H1 (cell line): ENCODE measurements around the gene TMEM258. TPM values are rescaled to one million over a fixed set of nuclear protein-coding genes. Genes with fewer than 3 reads are reported as not detected.

Experiments used
- CTCF ChIA-PET: fragments of 300-600 bp; sonication (Branson Sonifier 250); formaldehyde crosslinking; loops from one replicate; lab custom pipeline; 2021; ENCODE audit not compliant: partially characterized antibody; lab: Charles Lee
- POLR2A ChIA-PET: fragments of 300-600 bp; sonication (Branson Sonifier 250); formaldehyde crosslinking; loops from one replicate; lab custom pipeline; 2021; ENCODE audit warnings: inconsistent platforms; ENCODE audit not compliant: partially characterized antibody; lab: Charles Lee
- DNase-seq, 2 experiments: peaks; one replicate each; pipeline versions ENCODE4 v3.0.0 to v3.0.0-alpha.2; 2010 to 2022; ENCODE audit warnings: low spot score in 2 of 2, low read depth in 1 of 2, mixed read lengths in 1 of 2
- FAIRE-seq: peaks from 2 replicates; lab custom pipeline; 2011; peaks lifted over from hg19 to GRCh38; lab: Jason Lieb, UNC
- H2AFZ ChIP-seq: 2 replicates; pipeline ENCODE4 v1.8.1; 2012; ENCODE audit warnings: low read length, inconsistent platforms
- H2AK5ac ChIP-seq: 2 replicates; pipeline ENCODE4 v1.6.1; 2013; ENCODE audit warnings: low read depth, low read length
- H2BK120ac ChIP-seq: replicated peaks from 2 replicates; pipeline ENCODE3; 2013; ENCODE audit warnings: low read depth, low read length, inconsistent platforms
- H2BK12ac ChIP-seq: 2 replicates; pipeline ENCODE4 v1.6.1; 2013; ENCODE audit warnings: low read depth, low read length
- H2BK15ac ChIP-seq: 2 replicates; pipeline ENCODE4 v1.6.1; 2013; ENCODE audit warnings: low read length
- H2BK20ac ChIP-seq: 2 replicates; pipeline ENCODE4 v1.6.1; 2013; ENCODE audit warnings: low read length
- H2BK5ac ChIP-seq: 2 replicates; pipeline ENCODE4 v1.6.1; 2013; ENCODE audit warnings: low read depth, low read length
- H3K14ac ChIP-seq: 2 replicates; pipeline ENCODE4 v1.6.1; 2013; ENCODE audit warnings: inconsistent platforms; ENCODE audit not compliant: insufficient read length
- H3K18ac ChIP-seq: 2 replicates; pipeline ENCODE4 v1.6.1; 2013; ENCODE audit warnings: low read length; ENCODE audit errors: extremely low read depth
- H3K23ac ChIP-seq: 2 replicates; pipeline ENCODE4 v1.6.1; 2013; ENCODE audit warnings: inconsistent platforms; ENCODE audit not compliant: insufficient read length
- H3K23me2 ChIP-seq: 2 replicates; pipeline ENCODE4 v1.6.1; 2013; ENCODE audit warnings: low read depth, low read length
- H3K27ac ChIP-seq: 2 replicates; pipeline ENCODE4 v1.6.1; 2011; ENCODE audit warnings: low read depth, low read length, inconsistent platforms
- H3K27me3 ChIP-seq, 4 experiments: replicated peaks in 1 of 4; 1 replicate in 1 of 4; 2 replicates in 3 of 4; pipeline versions ENCODE4 v1.6.1 to v1.8.1; 2011 to 2013; ENCODE audit warnings: low read length in 3 of 4, mild to moderate bottlenecking in 3 of 4, inconsistent platforms in 2 of 4, mixed read lengths in 2 of 4, moderate library complexity in 1 of 4; ENCODE audit not compliant: control insufficient read depth in 3 of 4, insufficient read depth in 3 of 4; ENCODE audit errors: extremely low read depth in 1 of 4
- H3K36me3 ChIP-seq, 4 experiments: 2 replicates each; pipeline versions ENCODE4 v1.6.1 to v1.8.1; 2011 to 2013; ENCODE audit warnings: mild to moderate bottlenecking in 4 of 4, low read length in 3 of 4, moderate library complexity in 2 of 4, control low read depth in 1 of 4, inconsistent platforms in 1 of 4; ENCODE audit not compliant: insufficient read depth in 4 of 4, control insufficient read depth in 2 of 4
- H3K4ac ChIP-seq: replicated peaks from 2 replicates; pipeline ENCODE3; 2013; ENCODE audit warnings: low read length, low read depth, mixed read lengths, inconsistent platforms; ENCODE audit not compliant: insufficient read length
- H3K4me1 ChIP-seq, 4 experiments: replicated peaks in 1 of 4; 1 replicate in 1 of 4; 2 replicates in 3 of 4; pipeline versions ENCODE4 v1.6.1 to v1.8.1; 2011 to 2013; ENCODE audit warnings: low read length in 3 of 4, inconsistent platforms in 2 of 4, mixed read lengths in 1 of 4; ENCODE audit not compliant: insufficient read depth in 4 of 4, control insufficient read depth in 3 of 4
- H3K4me2 ChIP-seq, 2 experiments: 2 replicates each; pipeline versions ENCODE4 v1.6.1 to v1.8.1; 2011 to 2013; ENCODE audit warnings: low read depth in 2 of 2, low read length in 2 of 2, control low read depth in 1 of 2, inconsistent platforms in 1 of 2, mild to moderate bottlenecking in 1 of 2; ENCODE audit not compliant: insufficient read depth in 1 of 2
- H3K4me3 ChIP-seq, 4 experiments: fragments of 200-600, 300-600 bp in 1 of 4; sonication (generic), shearing (Covaris generic), sonication (Bioruptor Twin) in 1 of 4; 2 replicates each; pipeline versions ENCODE4 v1.5.1 to v1.8.1; 2011 to 2016; ENCODE audit warnings: low read length in 4 of 4, low read depth in 3 of 4, control low read depth in 2 of 4, inconsistent platforms in 2 of 4, mild to moderate bottlenecking in 2 of 4, mixed read lengths in 1 of 4, moderate library complexity in 1 of 4; ENCODE audit not compliant: insufficient read depth in 2 of 4; ENCODE audit errors: extremely low read depth in 1 of 4
- H3K56ac ChIP-seq: replicated peaks from 2 replicates; pipeline ENCODE3; 2013; ENCODE audit warnings: low read depth, mild to moderate bottlenecking, mixed read lengths, low read length, inconsistent platforms; ENCODE audit not compliant: insufficient read length
- H3K79me1 ChIP-seq: 2 replicates; pipeline ENCODE4 v1.6.1; 2013; ENCODE audit warnings: low read depth, low read length, control low read depth
- H3K79me2 ChIP-seq, 2 experiments: 2 replicates each; pipeline versions ENCODE4 v1.6.1 to v1.8.1; 2012 to 2013; ENCODE audit warnings: low read length in 2 of 2, mild to moderate bottlenecking in 2 of 2, inconsistent platforms in 1 of 2; ENCODE audit not compliant: insufficient read depth in 2 of 2, control insufficient read depth in 1 of 2
- H3K9ac ChIP-seq, 4 experiments: replicated peaks in 1 of 4; 1 replicate in 1 of 4; 2 replicates in 3 of 4; pipeline versions ENCODE4 v1.6.1 to v1.8.1; 2011 to 2013; ENCODE audit warnings: low read depth in 3 of 4, low read length in 3 of 4, control low read depth in 2 of 4, mild to moderate bottlenecking in 2 of 4, moderate library complexity in 2 of 4, inconsistent platforms in 1 of 4; ENCODE audit errors: extremely low read depth in 1 of 4
- H3K9me3 ChIP-seq, 2 experiments: 2 replicates each; pipeline versions ENCODE4 v1.6.1 to v1.8.1; 2012 to 2013; ENCODE audit warnings: mild to moderate bottlenecking in 2 of 2, moderate library complexity in 2 of 2, control low read depth in 1 of 2, inconsistent platforms in 1 of 2, low read depth in 1 of 2, low read length in 1 of 2, mixed read lengths in 1 of 2; ENCODE audit not compliant: insufficient read depth in 2 of 2
- H4K20me1 ChIP-seq, 2 experiments: replicated peaks in 1 of 2; 2 replicates each; pipeline versions ENCODE3 to v1.8.1; 2011 to 2013; ENCODE audit warnings: inconsistent platforms in 2 of 2, low read length in 2 of 2, mild to moderate bottlenecking in 1 of 2; ENCODE audit not compliant: insufficient read depth in 2 of 2, control insufficient read depth in 1 of 2
- H4K5ac ChIP-seq: 2 replicates; pipeline ENCODE4 v1.6.1; 2013; ENCODE audit warnings: low read length, low read depth, mixed read lengths, inconsistent platforms; ENCODE audit not compliant: insufficient read length
- H4K8ac ChIP-seq: 2 replicates; pipeline ENCODE4 v1.8.0; 2013; ENCODE audit warnings: mild to moderate bottlenecking, moderate library complexity, low read length, inconsistent platforms; ENCODE audit not compliant: insufficient read depth; ENCODE audit errors: extremely low read depth
- H4K91ac ChIP-seq: replicated peaks from 2 replicates; pipeline ENCODE3; 2013; ENCODE audit warnings: low read length, mixed read lengths, inconsistent platforms; ENCODE audit not compliant: insufficient read length
- CBX8 ChIP-seq: fragments of 300-800, 300-1000 bp; sonication (generic); IDR thresholded peaks from 2 replicates; pipeline ENCODE4 v1.7.1; 2016; ENCODE audit warnings: low read depth, low read length, borderline replicate concordance
- CHD2 ChIP-seq: IDR thresholded peaks from 2 replicates; pipeline ENCODE4 v1.6.1; 2012; ENCODE audit warnings: low read length, improper control_type of control experiment
- GTF2F1 ChIP-seq: IDR thresholded peaks from 2 replicates; pipeline ENCODE4 v1.6.1; 2012; ENCODE audit warnings: low read depth, low read length, improper control_type of control experiment, borderline replicate concordance
- NANOG ChIP-seq: IDR thresholded peaks from 2 replicates; pipeline ENCODE4 v1.6.1; 2011; ENCODE audit warnings: low read length, low read depth, mild to moderate bottlenecking, inconsistent platforms; ENCODE audit not compliant: insufficient read depth, poor library complexity, severe bottlenecking
- NRF1 ChIP-seq: IDR thresholded peaks from 2 replicates; pipeline ENCODE4 v1.6.1; 2011; ENCODE audit warnings: mild to moderate bottlenecking, low read depth, low read length, improper control_type of control experiment
- PHF8 ChIP-seq: fragments of 200-600 bp; sonication (generic); conservative IDR thresholded peaks from 2 replicates; pipeline ENCODE4 v1.7.1; 2012; ENCODE audit warnings: low read depth, mild to moderate bottlenecking, inconsistent platforms, low read length, moderate library complexity
- POU5F1 ChIP-seq: IDR thresholded peaks from 2 replicates; pipeline ENCODE4 v1.6.1; 2011; ENCODE audit warnings: low read depth, mild to moderate bottlenecking, low read length, moderate library complexity
- RFX5 ChIP-seq: IDR thresholded peaks from 2 replicates; pipeline ENCODE4 v1.6.1; 2011; ENCODE audit warnings: low read depth, low read length, improper control_type of control experiment, borderline replicate concordance
- SIN3A ChIP-seq, 2 experiments: IDR thresholded peaks in 1 of 2; conservative IDR thresholded peaks in 1 of 2; 2 replicates each; pipeline ENCODE4 v1.6.1; 2011 to 2012; ENCODE audit warnings: low read length in 2 of 2, improper control_type of control experiment in 1 of 2, low read depth in 1 of 2, mild to moderate bottlenecking in 1 of 2
- SP2 ChIP-seq: IDR thresholded peaks from 2 replicates; pipeline ENCODE4 v1.6.1; 2012; ENCODE audit warnings: mild to moderate bottlenecking, low read length, inconsistent platforms
- SP4 ChIP-seq: IDR thresholded peaks from 2 replicates; pipeline ENCODE4 v1.6.1; 2012; ENCODE audit warnings: low read length, inconsistent platforms
- SUZ12 ChIP-seq: fragments of 200-600 bp; sonication (generic); IDR thresholded peaks from 2 replicates; pipeline ENCODE4 v1.6.1; 2012; ENCODE audit warnings: mild to moderate bottlenecking, inconsistent platforms, low read length, moderate library complexity, mixed read lengths
- ZNF274 ChIP-seq: IDR thresholded peaks from 2 replicates; pipeline ENCODE4 v1.7.0; 2012; ENCODE audit warnings: low read length, borderline replicate concordance; ENCODE audit errors: extremely low read depth
- WGBS, 2 experiments: shearing (Covaris generic) in 1 of 2; methylation state at CpG; one replicate each; pipeline versions ENCODE4 v1.1.6 to v1.1.7; 2013 to 2015; ENCODE audit warnings: low lambda C conversion rate in 2 of 2, mixed read lengths in 2 of 2, inconsistent platforms in 1 of 2, low coverage in 1 of 2, missing lambda C conversion rate in 1 of 2; ENCODE audit not compliant: insufficient replicate concordance in 2 of 2, insufficient coverage in 1 of 2, insufficient read length in 1 of 2; ENCODE audit errors: extremely low coverage in 1 of 2, missing lambda C conversion rate in 1 of 2; 5-methylcytosine and 5-hydroxymethylcytosine counted together
- polyA plus RNA-seq, 7 experiments: library from polyadenylated mRNA; depleted of rRNA in 3 of 7; stranded (reverse) in 5 of 7; unstranded in 2 of 7; fragments of >200 nt in 5 of 7; fragments of 200-250 nt in 2 of 7; gene quantifications; 1 replicate in 5 of 7; 2 replicates in 1 of 7; 4 replicates in 1 of 7; pipeline versions ENCODE4 v1.2.1 to v1.2.3, GENCODE V29; 2011 to 2013; ENCODE audit warnings: missing spikeins in 2 of 7, mixed read lengths in 2 of 7
- total RNA-seq: library from RNA; stranded (reverse); fragmentation: NEBNext Ultra II Directional; extraction: Animal tissue kit (Norgen Biotek cat#: 25700); gene quantifications from 2 replicates; pipeline ENCODE4 v1.2.1, GENCODE V29; 2021

Gene TMEM258
- total and polyA plus RNA-seq, 2 of the 8 experiments (the other 6 are each of a cell fraction or from before 2014, with no cell fraction given): 186 to 759 TPM

DNA sequence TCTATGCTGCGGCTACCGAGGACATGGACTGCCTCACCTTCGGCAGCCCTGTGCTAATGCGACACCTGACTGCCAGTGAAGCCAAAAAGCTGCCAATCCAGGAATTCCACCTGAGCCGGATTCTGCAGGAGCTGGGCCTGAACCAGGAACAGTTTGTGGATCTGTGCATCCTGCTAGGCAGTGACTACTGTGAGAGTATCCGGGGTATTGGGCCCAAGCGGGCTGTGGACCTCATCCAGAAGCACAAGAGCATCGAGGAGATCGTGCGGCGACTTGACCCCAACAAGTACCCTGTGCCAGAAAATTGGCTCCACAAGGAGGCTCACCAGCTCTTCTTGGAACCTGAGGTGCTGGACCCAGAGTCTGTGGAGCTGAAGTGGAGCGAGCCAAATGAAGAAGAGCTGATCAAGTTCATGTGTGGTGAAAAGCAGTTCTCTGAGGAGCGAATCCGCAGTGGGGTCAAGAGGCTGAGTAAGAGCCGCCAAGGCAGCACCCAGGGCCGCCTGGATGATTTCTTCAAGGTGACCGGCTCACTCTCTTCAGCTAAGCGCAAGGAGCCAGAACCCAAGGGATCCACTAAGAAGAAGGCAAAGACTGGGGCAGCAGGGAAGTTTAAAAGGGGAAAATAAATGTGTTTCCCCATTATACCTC, 3.6 kb upstream of the TMEM258 start:
- H3K4me3 ChIP-seq: no peak overlapping the region
- 0 out of 7 replicates have a peak, but pooled peaks cover 0 to 2% (median 0%) of the 10 kb centered on the region in 4 experiments for H3K4me1 ChIP-seq
- no peak overlapping the region for H4K5ac ChIP-seq
- no peak overlapping the region for H4K91ac ChIP-seq
- no peak overlapping the region for H3K4ac ChIP-seq
- H3K18ac ChIP-seq: no peak overlapping the region
- H3K56ac ChIP-seq: no peak overlapping the region
- ChIA-PET POLR2A (interaction anchor here (0.8 to 20.9 kb wide), 15 partner anchors 9 to 170 kb away, joined by 3 to 354 read pairs (median 4); partner anchors contain the start of genes FADS1 and FADS2), CTCF (interaction anchor here (0.9 to 10.1 kb wide), 18 partner anchors 8 to 312 kb away, joined by 3 to 118 read pairs (median 10); partner anchors contain the start of genes FADS1 and FADS2)
- no peak overlapping the region for H3K14ac ChIP-seq
- H2BK5ac ChIP-seq: no peak overlapping the region
- no peak overlapping the region for H3K9ac ChIP-seq
- H2AK5ac ChIP-seq: no peak overlapping the region
- no peak overlapping the region for H3K27ac ChIP-seq
- peaks cover 2 to 8% of the 10 kb centered on the region in 2 experiments for H4K20me1 ChIP-seq
- no peak overlapping the region for H2BK12ac ChIP-seq
- peaks cover 1 to 33% (median 19%) of the 10 kb centered on the region in 4 experiments; a peak in 7 of 8 replicates for H3K36me3 ChIP-seq
- H4K8ac ChIP-seq: no peak overlapping the region
- H2BK120ac ChIP-seq: no peak overlapping the region
- H3K9me3 ChIP-seq: no peaks in the 10 kb centered on the region
- no peak overlapping the region for H2AFZ ChIP-seq
- no peak for FAIRE-seq
- no peak overlapping the region for H2BK15ac ChIP-seq
- H3K79me2 ChIP-seq: peaks cover 8 to 56% of the 10 kb centered on the region in 2 experiments
- no peaks in the 10 kb centered on the region; the same call in 1 of the 2 replicates for H3K79me1 ChIP-seq
- no peak overlapping the region for H2BK20ac ChIP-seq
- WGBS, 2 experiments: 94% methylated on average over 17 of the region's 18 CpGs; no CpG with 5 or more reads in 1 of the 2 experiments
- no peak overlapping the region for H3K23ac ChIP-seq
- DNase-seq: no peak
- no peak overlapping the region for H3K4me2 ChIP-seq
- H3K27me3 ChIP-seq: no peaks in the 10 kb centered on the region
- peaks cover 2% of the 10 kb centered on the region; the same call in 1 of the 2 replicates for H3K23me2 ChIP-seq
- TF ChIP-seq SP2 (no peak), NANOG (no peak), SUZ12 (no peak), SIN3A (conservative IDR thresholded peaks at IDR 0.05 in 1 of 2, IDR thresholded peaks at IDR 0.05 in 1 of 2; ENCODE audit: low read depth in 1 of 2, low read length in 2 of 2) (no peak), CBX8 (no peak), NRF1 (no peak), ZNF274 (no peak), GTF2F1 (no peak), PHF8 (no peak), SP4 (no peak), RFX5 (no peak), CHD2 (no peak), POU5F1 (no peak)
